Measurements from ENCODE around the gene GNG4.

The GNG4 gene

GRCh38 chr1:235515844-235516512, 133.6 kb downstream of the GNG4 start:
- H3K9me3 Mint-ChIP-seq: no peaks in the 10 kb centered on the region
- ATAC-seq (no peak), DNase-seq (no peak)
- H3K27ac Mint-ChIP-seq: no peak overlapping the region
- peaks cover 5% of the 10 kb centered on the region for H3K4me1 Mint-ChIP-seq
- H3K4me3 Mint-ChIP-seq: no peak overlapping the region
- peaks cover 9% of the 10 kb centered on the region for H3K27me3 Mint-ChIP-seq

GRCh38 chr1:235513495-235514366, 135.9 kb downstream of the GNG4 start:
- H3K27me3 Mint-ChIP-seq: peaks cover 9% of the 10 kb centered on the region
- H3K27ac Mint-ChIP-seq: no peak overlapping the region
- no peaks in the 10 kb centered on the region for H3K9me3 Mint-ChIP-seq
- peaks cover 5% of the 10 kb centered on the region for H3K4me1 Mint-ChIP-seq
- no peak overlapping the region for H3K4me3 Mint-ChIP-seq
- DNase-seq (peak; percentile 32 to 44), ATAC-seq (peak; percentile 52)

- H3K27ac Mint-ChIP-seq: no peak overlapping the region
- DNase-seq (no peak), ATAC-seq (no peak)
- H3K4me3 Mint-ChIP-seq: no peak overlapping the region
- H3K27me3 Mint-ChIP-seq: peaks cover 9% of the 10 kb centered on the region
- H3K4me1 Mint-ChIP-seq: peaks cover 9% of the 10 kb centered on the region
- H3K9me3 Mint-ChIP-seq: no peaks in the 10 kb centered on the region
Measured at GRCh38 chr1:235511470-235512240, 137.9 kb downstream of the GNG4 start.

GRCh38 chr1:235510823-235511222, 138.8 kb downstream of the GNG4 start:
- Mint-ChIP-seq H3K4me1 (peaks cover 17% of the 10 kb centered on the region), H3K9me3 (no peaks in the 10 kb centered on the region), H3K27ac (no peak overlapping the region), H3K27me3 (peaks cover 9% of the 10 kb centered on the region), H3K4me3 (no peak overlapping the region)
- DNase-seq (no peak), ATAC-seq (no peak)

- DNase-seq: no peak
- no peak for ATAC-seq
- no peak overlapping the region for H3K27ac Mint-ChIP-seq
- H3K4me3 Mint-ChIP-seq: no peak overlapping the region
- no peaks in the 10 kb centered on the region for H3K9me3 Mint-ChIP-seq
- H3K27me3 Mint-ChIP-seq: peaks cover 9% of the 10 kb centered on the region
- H3K4me1 Mint-ChIP-seq: peaks cover 23% of the 10 kb centered on the region
Measured at GRCh38 chr1:235507623-235508022, 142.0 kb downstream of the GNG4 start.

GRCh38 chr1:235504494-235505222, 144.9 kb downstream of the GNG4 start:
- ATAC-seq (peak; percentile 92), DNase-seq (peak; percentile 99)
- H3K4me1 Mint-ChIP-seq: peaks cover 35% of the 10 kb centered on the region
- no peaks in the 10 kb centered on the region for H3K27me3 Mint-ChIP-seq
- peak overlapping the region; percentile 93 to 99 for H3K27ac Mint-ChIP-seq
- H3K9me3 Mint-ChIP-seq: no peaks in the 10 kb centered on the region
- peak overlapping the region; percentile 89 to 99 for H3K4me3 Mint-ChIP-seq

GRCh38 chr1:235504122-235504493, 145.5 kb downstream of the GNG4 start, which contains the start of gene B3GALNT2:
TSS of gene B3GALNT2 (minus strand) at chr1:235504452. CDS start at chr1:235504252, 200 bp downstream.
- ATAC-seq: peak; percentile 81
- Mint-ChIP-seq H3K4me1 (peaks cover 35% of the 10 kb centered on the region), H3K27ac (peak within 1 kb of the TSS; percentile 93 to 99), H3K27me3 (no peaks in the 10 kb centered on the region), H3K4me3 (peak within 1 kb of the TSS; percentile 93 to 99), H3K9me3 (no peaks in the 10 kb centered on the region)
- DNase-seq: no peak

GRCh38 chr1:235503403-235504121, 146.0 kb downstream of the GNG4 start:
- peak in 1 of 2 donors; percentile 37 for DNase-seq
- no peaks in the 10 kb centered on the region for H3K27me3 Mint-ChIP-seq
- no peak for ATAC-seq
- peak overlapping the region; percentile 80 to 95 for H3K27ac Mint-ChIP-seq
- peaks cover 35% of the 10 kb centered on the region for H3K4me1 Mint-ChIP-seq
- H3K4me3 Mint-ChIP-seq: peak overlapping the region; percentile 93 to 99
- no peaks in the 10 kb centered on the region for H3K9me3 Mint-ChIP-seq

GRCh38 chr1:235502601-235503402, 146.8 kb downstream of the GNG4 start:
- Mint-ChIP-seq H3K27me3 (no peaks in the 10 kb centered on the region), H3K4me1 (peaks cover 35% of the 10 kb centered on the region), H3K4me3 (peak overlapping the region; percentile 93 to 99), H3K27ac (no peak overlapping the region), H3K9me3 (no peaks in the 10 kb centered on the region)
- ATAC-seq (no peak), DNase-seq (no peak)

GRCh38 chr1:235500971-235501540, 148.5 kb downstream of the GNG4 start:
- no peak for ATAC-seq
- Mint-ChIP-seq H3K27ac (no peak overlapping the region), H3K4me3 (no peak overlapping the region)

More at GRCh38 chr1:235500971-235501540, 148.5 kb downstream of the GNG4 start:
- no peak for DNase-seq
- Mint-ChIP-seq H3K4me1 (peaks cover 26% of the 10 kb centered on the region), H3K9me3 (no peaks in the 10 kb centered on the region), H3K27me3 (no peaks in the 10 kb centered on the region)
